Measurements from ENCODE around the gene IL1B. TPM values are rescaled to one million over a fixed set of nuclear protein-coding genes. Genes with fewer than 3 reads are reported as not detected.

The IL1B gene
- total RNA-seq, 2 experiments from 2014 or later, result 3.8 to 5.6 TPM

DNA sequence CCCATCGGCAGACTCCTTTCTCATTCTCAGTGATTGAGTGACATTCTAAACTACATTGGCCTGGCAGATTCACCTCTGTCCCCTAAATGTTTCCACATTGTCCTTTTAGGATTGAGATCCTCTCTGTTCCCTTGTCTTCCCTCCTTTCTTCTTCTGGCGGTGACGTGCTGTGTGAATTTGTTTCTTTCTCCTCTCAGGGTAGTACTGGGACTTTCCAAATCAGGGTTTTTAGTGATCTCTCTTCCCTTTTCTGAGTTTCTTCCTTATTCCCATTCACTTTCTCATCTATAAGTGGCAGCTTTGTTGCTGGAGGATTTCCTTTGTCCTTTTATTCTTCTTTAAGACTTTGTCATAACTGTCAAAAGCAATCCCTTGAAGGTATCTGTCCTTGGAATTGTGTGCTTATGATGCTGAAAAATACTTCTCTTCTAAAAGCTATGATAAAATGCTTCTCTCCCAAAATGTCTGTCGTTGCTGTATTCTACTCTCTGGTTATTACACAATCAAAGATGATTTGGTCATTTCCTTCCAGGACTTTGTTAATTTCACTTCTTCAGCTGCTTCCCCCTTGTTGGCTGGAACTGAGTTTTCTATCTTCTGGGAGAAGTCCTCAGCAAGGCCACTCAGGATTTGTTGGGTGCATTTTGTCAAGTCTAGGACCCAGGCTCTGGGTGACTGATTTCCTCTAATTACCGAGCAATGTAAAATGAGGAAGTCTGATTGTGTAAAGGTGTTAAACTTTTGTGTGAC lies 4.9 kb upstream of the IL1B start:
- Mint-ChIP-seq H3K27me3 (peaks cover 28% of the 10 kb centered on the region), H3K27ac (no peak overlapping the region), H3K36me3 (ENCODE audit: low read depth) (no peaks in the 10 kb centered on the region), H3K9me3 (no peaks in the 10 kb centered on the region), H3K4me3 (no peak overlapping the region), H3K4me1 (ENCODE audit: low read depth) (no peaks in the 10 kb centered on the region)
- no peaks in the 10 kb centered on the region for H3K36me3 ChIP-seq (ENCODE audit: insufficient read depth, low read length)
- no peaks in the 10 kb centered on the region for H3K9me3 ChIP-seq (ENCODE audit: control insufficient read depth in 1 of 2, insufficient read depth in 1 of 2, low read length in 2 of 2)
- H3K4me3 ChIP-seq (ENCODE audit: low read length), result no peak overlapping the region
- peak in 2 of 14 experiments; percentile 52 to 58 for DNase-seq
- intact Hi-C loops (cut with DNase I, micrococcal nuclease), result no loop called here
- peak overlapping the region in 1 of 2 donors; percentile 35 for H3K27ac ChIP-seq (ENCODE audit: low read depth in 1 of 2, low read length in 2 of 2)
- no peak for TF ChIP-seq CTCF (IDR thresholded peaks at IDR 0.05)
- H3K4me1 ChIP-seq (ENCODE audit: insufficient read depth, low read length), result peaks cover 3% of the 10 kb centered on the region
- POLR2A ChIA-PET, result no interaction called here
- H3K27me3 ChIP-seq (ENCODE audit: control insufficient read depth in 1 of 2, insufficient read depth in 2 of 2, low read length in 2 of 2), result no peaks in the 10 kb centered on the region
- CTCF ChIA-PET, result no interaction called here
- ATAC-seq (ENCODE audit: poor library complexity), result no peak

DNA sequence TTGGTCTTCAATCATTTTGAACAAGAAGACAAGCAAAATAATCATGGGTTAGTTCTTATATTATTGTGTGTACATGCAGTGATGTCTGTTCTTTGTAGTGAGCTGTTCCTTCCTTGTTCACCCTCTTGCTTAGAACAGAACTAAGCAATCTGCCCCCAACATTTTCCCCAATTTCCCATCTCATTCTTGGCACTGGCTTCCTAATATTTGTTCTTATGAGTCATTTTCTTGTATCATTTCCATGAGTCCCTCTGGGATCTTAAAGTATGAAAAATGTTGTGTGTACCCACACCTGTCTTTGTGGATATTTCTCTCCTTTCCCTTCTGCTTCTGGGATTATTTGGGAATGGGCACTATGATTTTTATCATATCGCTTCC lies 3.5 kb upstream of the IL1B start:
- Mint-ChIP-seq H3K9me3 (no peaks in the 10 kb centered on the region), H3K27me3 (peaks cover 27% of the 10 kb centered on the region), H3K36me3 (ENCODE audit: low read depth) (no peaks in the 10 kb centered on the region)

GRCh38 chr2:112839407-112840067 lies 3.0 kb upstream of the IL1B start:
- no peaks in the 10 kb centered on the region for H3K4me1 Mint-ChIP-seq (ENCODE audit: low read depth)
- H3K36me3 Mint-ChIP-seq (ENCODE audit: low read depth), result no peaks in the 10 kb centered on the region
- H3K27me3 Mint-ChIP-seq, result peaks cover 27% of the 10 kb centered on the region
- intact Hi-C loops (cut with DNase I, micrococcal nuclease), result no loop called here
- TF ChIP-seq CTCF (IDR thresholded peaks at IDR 0.05), result no peak
- H3K4me3 Mint-ChIP-seq, result no peak overlapping the region
- no peak overlapping the region for H3K4me3 ChIP-seq (ENCODE audit: low read length)
- DNase-seq (peak in 3 of 14 experiments; percentile 9 to 80 (median 70)), ATAC-seq (ENCODE audit: poor library complexity) (no peak)
- POLR2A ChIA-PET, result no interaction called here
- peaks cover 3% of the 10 kb centered on the region for H3K4me1 ChIP-seq (ENCODE audit: insufficient read depth, low read length)
- no peak overlapping the region for H3K27ac Mint-ChIP-seq
- H3K9me3 Mint-ChIP-seq, result no peaks in the 10 kb centered on the region
- no peak overlapping the region for H3K27ac ChIP-seq (ENCODE audit: low read depth in 1 of 2, low read length in 2 of 2)
- no peaks in the 10 kb centered on the region for H3K36me3 ChIP-seq (ENCODE audit: insufficient read depth, low read length)
- no peaks in the 10 kb centered on the region for H3K27me3 ChIP-seq (ENCODE audit: control insufficient read depth in 1 of 2, insufficient read depth in 2 of 2, low read length in 2 of 2)
- no peaks in the 10 kb centered on the region for H3K9me3 ChIP-seq (ENCODE audit: control insufficient read depth in 1 of 2, insufficient read depth in 1 of 2, low read length in 2 of 2)
- CTCF ChIA-PET, result no interaction called here

More for the DNA sequence above, 3.5 kb upstream of the IL1B start:
- CTCF ChIA-PET, result no interaction called here
- intact Hi-C loops (cut with DNase I, micrococcal nuclease), result no loop called here
- POLR2A ChIA-PET, result no interaction called here
- TF ChIP-seq CTCF (IDR thresholded peaks at IDR 0.05), result no peak
- Histone ChIP-seq H3K27me3 (ENCODE audit: control insufficient read depth in 1 of 2, insufficient read depth in 2 of 2, low read length in 2 of 2) (no peaks in the 10 kb centered on the region), H3K9me3 (ENCODE audit: control insufficient read depth in 1 of 2, insufficient read depth in 1 of 2, low read length in 2 of 2) (no peaks in the 10 kb centered on the region), H3K4me3 (ENCODE audit: low read length) (no peak overlapping the region), H3K27ac (ENCODE audit: low read depth in 1 of 2, low read length in 2 of 2) (no peak overlapping the region), H3K36me3 (ENCODE audit: insufficient read depth, low read length) (no peaks in the 10 kb centered on the region), H3K4me1 (ENCODE audit: insufficient read depth, low read length) (peaks cover 3% of the 10 kb centered on the region)
- Mint-ChIP-seq H3K27ac (no peak overlapping the region), H3K4me1 (ENCODE audit: low read depth) (no peaks in the 10 kb centered on the region), H3K4me3 (no peak overlapping the region)
- no peak for ATAC-seq (ENCODE audit: poor library complexity)
- no peak for DNase-seq
